Mesendoderm (in vitro differentiated cells): ENCODE measurements around the gene APCDD1.

Experiments
- DNase-seq: peaks from one replicate; pipeline ENCODE4 v3.0.0; 2013
- H2AK5ac ChIP-seq: 2 replicates; pipeline ENCODE4 v1.6.1; 2013; ENCODE audit warnings: low read length, inconsistent platforms
- H2BK120ac ChIP-seq: 2 replicates; pipeline ENCODE4 v1.6.1; 2013; ENCODE audit warnings: low read depth, mild to moderate bottlenecking, low read length, moderate library complexity, mixed read lengths
- H2BK15ac ChIP-seq: replicated peaks from 2 replicates; pipeline ENCODE4 v1.6.1; 2013; ENCODE audit warnings: low read depth, mild to moderate bottlenecking, moderate library complexity
- H2BK5ac ChIP-seq: 2 replicates; pipeline ENCODE4 v1.6.1; 2013; ENCODE audit warnings: low read length, inconsistent platforms
- H3K18ac ChIP-seq: 2 replicates; pipeline ENCODE4 v1.6.1; 2013; ENCODE audit warnings: mild to moderate bottlenecking, low read length, mixed read lengths
- H3K23ac ChIP-seq: one replicate; pipeline ENCODE4 v1.6.1; 2013; ENCODE audit warnings: low read length
- H3K27ac ChIP-seq: 2 replicates; pipeline ENCODE4 v1.5.1; 2013; ENCODE audit warnings: low read depth, mild to moderate bottlenecking, inconsistent platforms, low read length, moderate library complexity
- H3K27me3 ChIP-seq: 2 replicates; pipeline ENCODE4 v1.6.1; 2013; ENCODE audit warnings: low read length, control low read depth, mild to moderate bottlenecking, inconsistent platforms; ENCODE audit not compliant: insufficient read depth, poor library complexity
- H3K36me3 ChIP-seq: 2 replicates; pipeline ENCODE4 v1.6.1; 2013; ENCODE audit warnings: low read length, inconsistent platforms; ENCODE audit not compliant: control insufficient read depth, insufficient read depth
- H3K4ac ChIP-seq: one replicate; pipeline ENCODE4 v1.6.1; 2013; ENCODE audit warnings: low read depth, mild to moderate bottlenecking, low read length, moderate library complexity
- H3K4me1 ChIP-seq: 2 replicates; pipeline ENCODE4 v1.6.1; 2013; ENCODE audit warnings: low read depth, low read length, inconsistent platforms; ENCODE audit not compliant: control insufficient read depth
- H3K4me2 ChIP-seq: 2 replicates; pipeline ENCODE4 v1.6.1; 2013; ENCODE audit warnings: low read length
- H3K4me3 ChIP-seq: 2 replicates; pipeline ENCODE4 v1.5.1; 2013; ENCODE audit warnings: mild to moderate bottlenecking, low read length
- H3K56ac ChIP-seq: one replicate; pipeline ENCODE4 v1.6.1; 2013; ENCODE audit warnings: low read length
- H3K79me1 ChIP-seq: 2 replicates; pipeline ENCODE4 v1.6.1; 2013; ENCODE audit warnings: low read length, inconsistent platforms
- H3K79me2 ChIP-seq: 2 replicates; pipeline ENCODE4 v1.6.1; 2013; ENCODE audit warnings: mild to moderate bottlenecking, low read length; ENCODE audit not compliant: control insufficient read depth, insufficient read depth
- H3K9ac ChIP-seq: 2 replicates; pipeline ENCODE4 v1.6.1; 2013; ENCODE audit warnings: low read length, inconsistent platforms
- H4K5ac ChIP-seq: one replicate; pipeline ENCODE4 v1.6.1; 2013; ENCODE audit warnings: low read length
- H4K8ac ChIP-seq: one replicate; pipeline ENCODE4 v1.6.1; 2013; ENCODE audit warnings: low read depth, mild to moderate bottlenecking, control low read depth, low read length, moderate library complexity
- WGBS: extraction: QIAGEN DNeasy Blood & Tissue Kit; methylation state at CpG from one replicate; pipeline ENCODE4 v1.1.7; 2013; ENCODE audit warnings: low lambda C conversion rate, missing lambda C conversion rate; ENCODE audit not compliant: insufficient coverage; ENCODE audit errors: extremely low coverage; 5-methylcytosine and 5-hydroxymethylcytosine counted together

APCDD1 gene

DNA sequence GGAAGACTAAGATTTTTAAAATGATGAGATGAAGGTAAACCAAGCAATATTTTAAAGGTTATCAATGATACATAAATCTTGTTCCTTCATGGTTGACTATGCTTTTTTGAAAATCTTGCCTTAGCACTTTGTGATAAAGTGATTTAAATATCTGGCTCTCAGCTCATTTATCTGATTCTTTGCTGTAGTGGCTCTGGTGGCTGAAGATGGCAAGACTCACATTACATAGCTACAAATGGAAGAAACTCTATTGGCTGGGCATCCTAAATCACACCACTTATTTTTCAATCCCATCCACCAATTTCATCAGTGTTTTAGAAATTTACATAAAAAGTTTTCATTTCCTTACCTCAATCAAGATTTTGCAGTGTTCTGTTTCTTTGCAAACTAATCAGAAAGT lies 16.6 kb upstream of the APCDD1 start:
- Histone ChIP-seq H3K4ac (no peak overlapping the region), H3K4me2 (no peak overlapping the region), H3K23ac (no peak overlapping the region), H4K5ac (no peak overlapping the region), H3K36me3 (no peaks in the 10 kb centered on the region), H3K4me3 (no peak overlapping the region), H3K4me1 (no peaks in the 10 kb centered on the region), H2BK5ac (no peak overlapping the region), H2BK15ac (no peak overlapping the region), H4K8ac (no peak overlapping the region), H2BK120ac (no peak overlapping the region), H3K79me1 (no peaks in the 10 kb centered on the region), H3K27me3 (no peaks in the 10 kb centered on the region), H3K79me2 (no peaks in the 10 kb centered on the region), H3K18ac (no peak overlapping the region), H2AK5ac (no peak overlapping the region), H3K9ac (no peak overlapping the region), H3K56ac (no peak overlapping the region), H3K27ac (no peak overlapping the region)
- no peak for DNase-seq

DNA sequence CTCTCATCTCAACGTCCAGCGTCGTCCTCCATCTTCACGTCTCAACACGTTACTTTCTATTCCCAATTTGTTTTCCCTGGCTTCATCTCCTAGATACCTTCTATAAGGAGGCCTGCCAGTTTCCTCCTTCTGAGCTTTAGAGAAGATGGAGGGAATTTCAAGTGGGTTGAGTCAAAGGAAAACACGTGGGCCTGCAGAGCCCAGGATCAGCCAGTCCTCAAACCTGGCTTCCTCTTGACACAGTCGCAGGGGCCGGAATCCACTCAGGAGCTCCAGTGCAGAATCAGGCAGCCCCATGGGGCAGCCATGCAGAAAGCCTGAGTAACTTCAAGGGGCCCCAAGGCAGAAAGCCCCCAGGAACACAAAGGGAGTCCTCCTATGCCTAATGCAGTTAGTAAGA lies 14.5 kb upstream of the APCDD1 start:
- H3K4me1 ChIP-seq: no peaks in the 10 kb centered on the region
- H3K9ac ChIP-seq: no peak overlapping the region
- H3K79me2 ChIP-seq: no peaks in the 10 kb centered on the region
- no peaks in the 10 kb centered on the region for H3K36me3 ChIP-seq
- no peak overlapping the region for H3K27ac ChIP-seq
- H2BK5ac ChIP-seq: no peak overlapping the region
- H3K79me1 ChIP-seq: no peaks in the 10 kb centered on the region
- no peaks in the 10 kb centered on the region for H3K27me3 ChIP-seq
- DNase-seq: no peak
- no peak overlapping the region for H4K8ac ChIP-seq
- no peak overlapping the region for H2BK15ac ChIP-seq
- 100% methylated on average over 5 of the region's 8 CpGs for WGBS
- no peak overlapping the region for H4K5ac ChIP-seq
- no peak overlapping the region for H3K23ac ChIP-seq
- H3K56ac ChIP-seq: no peak overlapping the region
- no peak overlapping the region for H3K4ac ChIP-seq
- H2BK120ac ChIP-seq: no peak overlapping the region
- no peak overlapping the region for H3K4me2 ChIP-seq
- H3K4me3 ChIP-seq: no peak overlapping the region
- no peak overlapping the region for H3K18ac ChIP-seq
- H2AK5ac ChIP-seq: no peak overlapping the region

DNA sequence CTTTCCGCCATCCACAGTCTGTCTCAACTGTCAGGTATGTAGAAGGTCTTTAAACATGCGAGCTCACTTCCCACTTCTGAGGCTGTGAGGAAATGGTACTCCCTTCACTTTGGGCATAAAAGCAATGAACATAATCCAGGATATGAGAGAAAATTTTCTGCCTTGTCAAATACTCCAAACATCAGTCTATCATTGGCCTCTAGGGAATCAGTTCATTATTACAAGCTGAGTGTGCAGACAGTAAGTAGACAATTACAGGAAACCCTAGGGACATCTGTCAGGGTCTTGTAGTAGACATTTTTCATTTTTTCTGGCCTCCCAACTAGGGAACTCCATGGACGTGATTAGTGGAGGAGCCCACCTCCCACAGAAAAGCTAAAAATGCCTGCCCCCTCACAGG lies 13.6 kb upstream of the APCDD1 start:
- H3K27ac ChIP-seq: no peak overlapping the region
- H3K79me1 ChIP-seq: no peaks in the 10 kb centered on the region
- H3K18ac ChIP-seq: no peak overlapping the region
- H3K4me1 ChIP-seq: no peaks in the 10 kb centered on the region
- no peak overlapping the region for H2AK5ac ChIP-seq
- no peak overlapping the region for H3K4me3 ChIP-seq
- no peak overlapping the region for H3K4me2 ChIP-seq
- H4K8ac ChIP-seq: no peak overlapping the region
- H3K36me3 ChIP-seq: no peaks in the 10 kb centered on the region
- H3K79me2 ChIP-seq: no peaks in the 10 kb centered on the region
- H2BK15ac ChIP-seq: no peak overlapping the region
- H3K56ac ChIP-seq: no peak overlapping the region
- H2BK5ac ChIP-seq: no peak overlapping the region
- H2BK120ac ChIP-seq: no peak overlapping the region
- no peaks in the 10 kb centered on the region for H3K27me3 ChIP-seq
- no CpG with 5 or more reads among the region's 3 CpGs for WGBS
- no peak overlapping the region for H4K5ac ChIP-seq
- H3K23ac ChIP-seq: no peak overlapping the region
- H3K9ac ChIP-seq: no peak overlapping the region
- H3K4ac ChIP-seq: no peak overlapping the region
- DNase-seq: no peak

DNA sequence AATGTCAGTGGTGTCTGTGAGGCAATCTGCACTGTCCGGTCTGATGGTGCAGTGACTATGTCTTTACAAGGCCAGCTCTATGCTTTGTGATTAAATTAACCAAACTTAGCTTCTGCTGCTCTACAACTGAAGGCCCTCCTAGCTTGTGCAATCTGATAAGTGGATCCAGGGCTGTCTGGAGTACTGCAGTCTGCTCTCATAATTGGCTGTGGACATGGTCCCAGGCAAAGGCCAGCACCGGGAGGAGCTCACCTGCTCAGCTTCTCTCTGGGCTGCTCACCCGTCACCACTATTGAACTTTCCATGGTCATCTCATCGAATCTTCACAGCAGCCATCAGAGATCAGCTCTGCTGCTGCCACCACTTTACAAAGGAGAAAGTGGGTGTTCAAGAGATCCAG lies 13.0 kb upstream of the APCDD1 start:
- H2BK5ac ChIP-seq: no peak overlapping the region
- no peak overlapping the region for H3K4me2 ChIP-seq
- H3K4ac ChIP-seq: no peak overlapping the region
- no peak overlapping the region for H4K8ac ChIP-seq
- no peak for DNase-seq
- no peaks in the 10 kb centered on the region for H3K79me1 ChIP-seq
- H3K79me2 ChIP-seq: no peaks in the 10 kb centered on the region
- H3K56ac ChIP-seq: no peak overlapping the region
- no peak overlapping the region for H3K23ac ChIP-seq
- H2BK15ac ChIP-seq: no peak overlapping the region
- no peak overlapping the region for H2BK120ac ChIP-seq
- no peaks in the 10 kb centered on the region for H3K27me3 ChIP-seq
- H3K4me3 ChIP-seq: no peak overlapping the region
- H3K4me1 ChIP-seq: no peaks in the 10 kb centered on the region
- H3K18ac ChIP-seq: no peak overlapping the region
- no peak overlapping the region for H2AK5ac ChIP-seq
- H3K36me3 ChIP-seq: no peaks in the 10 kb centered on the region
- no peak overlapping the region for H3K27ac ChIP-seq
- no peak overlapping the region for H4K5ac ChIP-seq
- no peak overlapping the region for H3K9ac ChIP-seq
- no CpG with 5 or more reads among the region's 4 CpGs for WGBS

DNA sequence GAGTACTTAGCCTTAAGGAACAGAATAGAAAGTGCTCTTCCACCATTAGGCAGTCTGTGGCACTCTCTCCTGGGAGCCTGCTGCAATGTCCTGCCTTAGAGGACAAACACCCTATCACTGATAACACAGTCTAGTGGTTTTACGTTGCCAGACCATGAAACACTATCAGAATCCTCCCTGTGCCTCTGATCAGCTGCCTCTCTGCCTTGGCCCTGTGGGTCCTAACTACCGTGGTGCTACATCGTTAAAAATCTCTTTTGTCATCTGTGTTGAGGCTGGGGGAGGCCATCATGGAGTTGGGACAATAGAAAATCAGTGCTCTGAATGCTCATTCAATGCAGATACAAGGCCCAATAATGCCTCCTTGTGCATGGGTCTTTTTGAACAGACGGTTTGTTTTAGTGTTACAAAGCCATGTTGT lies 11.9 kb upstream of the APCDD1 start:
- H3K4me2 ChIP-seq: no peak overlapping the region
- no peak overlapping the region for H4K5ac ChIP-seq
- H3K79me1 ChIP-seq: no peaks in the 10 kb centered on the region
- no peak overlapping the region for H3K23ac ChIP-seq
- no peaks in the 10 kb centered on the region for H3K4me1 ChIP-seq
- H3K79me2 ChIP-seq: no peaks in the 10 kb centered on the region
- no peak overlapping the region for H3K9ac ChIP-seq
- no peak overlapping the region for H3K27ac ChIP-seq
- peak; percentile 13 for DNase-seq
- no peak overlapping the region for H2BK120ac ChIP-seq
- H2BK5ac ChIP-seq: no peak overlapping the region
- no CpG with 5 or more reads among the region's 4 CpGs for WGBS
- no peak overlapping the region for H2AK5ac ChIP-seq
- H3K56ac ChIP-seq: no peak overlapping the region
- no peaks in the 10 kb centered on the region for H3K36me3 ChIP-seq
- no peak overlapping the region for H3K18ac ChIP-seq
- H3K4ac ChIP-seq: no peak overlapping the region
- H4K8ac ChIP-seq: no peak overlapping the region
- no peak overlapping the region for H2BK15ac ChIP-seq
- no peak overlapping the region for H3K4me3 ChIP-seq
- no peaks in the 10 kb centered on the region for H3K27me3 ChIP-seq

DNA sequence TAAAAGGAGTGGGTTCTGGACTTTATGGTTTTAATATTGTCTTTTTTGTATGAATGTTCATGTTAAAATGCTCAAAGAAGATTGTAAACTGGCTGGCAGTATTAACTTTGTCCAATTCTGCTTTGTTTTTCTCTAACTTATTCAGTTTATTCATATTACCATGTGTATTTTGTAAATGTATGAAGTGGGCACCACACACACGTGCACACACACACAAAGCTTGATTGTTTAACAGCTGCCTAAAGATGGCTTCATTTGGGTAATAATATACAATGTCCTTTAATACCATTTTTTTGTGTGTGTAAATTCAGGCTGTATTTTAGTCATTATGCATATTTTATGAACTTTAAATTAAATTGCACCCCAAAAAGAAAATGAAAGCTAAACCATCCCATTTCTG lies 11.4 kb upstream of the APCDD1 start:
- Histone ChIP-seq H3K4me2 (no peak overlapping the region), H3K36me3 (no peaks in the 10 kb centered on the region), H3K4me3 (no peak overlapping the region), H3K4ac (no peak overlapping the region), H3K4me1 (no peaks in the 10 kb centered on the region), H3K79me1 (no peaks in the 10 kb centered on the region), H4K5ac (no peak overlapping the region), H3K23ac (no peak overlapping the region), H3K56ac (no peak overlapping the region), H2BK15ac (no peak overlapping the region), H3K18ac (no peak overlapping the region), H4K8ac (no peak overlapping the region), H2BK120ac (no peak overlapping the region), H3K27me3 (no peaks in the 10 kb centered on the region), H3K27ac (no peak overlapping the region), H3K9ac (no peak overlapping the region), H3K79me2 (no peaks in the 10 kb centered on the region), H2AK5ac (no peak overlapping the region), H2BK5ac (no peak overlapping the region)
- no peak for DNase-seq
- WGBS: no CpG with 5 or more reads among the region's 1 CpG
